Measurements from ENCODE around the gene GOLGA6L1. TPM values are rescaled to one million over a fixed set of nuclear protein-coding genes. Genes with fewer than 3 reads are reported as not detected.

Gene GOLGA6L1
- not detected in 2 replicates for total RNA-seq

GRCh38 chr15:23136722-23137121 lies at the start of gene GOLGA6L1:
TSS of gene GOLGA6L1 (minus strand) at chr15:23136822. CDS start at chr15:23136731, 91 bp downstream.

Other genes starting within 250 kb of the GOLGA6L1 start
- gene CYFIP1, start 156.5 kb downstream of the GOLGA6L1 start, total RNA-seq: 53.5 and 63.7 TPM in 2 replicates
- 10.5 and 15.4 TPM in 2 replicates for gene TUBGCP5, start 97.3 kb downstream of the GOLGA6L1 start, total RNA-seq
- gene GOLGA6L26, start 197.4 kb upstream of the GOLGA6L1 start, total RNA-seq: not detected in 2 replicates
- gene GOLGA8S, start 217.9 kb upstream of the GOLGA6L1 start, total RNA-seq: 0.23 TPM in 1 of 2 replicates, not detected in the other